NCI-H1436 treated with DMSO at 0.1 percent for 48 hours (cell line): ENCODE results near the gene TTC39C.

Source experiments
- DNase-seq: peaks from one replicate; lab custom pipeline; 2025; lab: John Stamatoyannopoulos, UW

TTC39C gene

DNA sequence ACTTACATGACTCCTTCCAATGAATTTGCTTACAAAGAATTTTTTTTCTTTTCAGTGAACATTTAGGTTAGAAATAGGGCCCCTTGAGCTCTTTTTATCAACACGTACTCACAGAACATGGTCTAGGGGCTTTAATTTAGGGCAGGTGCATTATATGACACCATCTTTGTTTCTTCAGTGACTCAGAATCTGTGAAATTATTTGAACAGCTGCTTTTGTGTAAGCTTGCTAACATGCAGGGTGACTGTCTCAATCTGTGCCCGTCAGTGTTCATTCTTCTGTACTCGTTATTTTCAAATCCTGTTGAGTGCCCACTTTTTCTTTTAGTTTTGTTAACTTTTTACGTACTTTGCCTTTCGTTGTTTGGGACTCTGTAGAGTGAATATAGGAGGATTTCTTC is 71.5 kb downstream of the TTC39C start:
- peak; percentile 14 for DNase-seq

- no peak for DNase-seq
These were observed 74.5 kb downstream of the TTC39C start for GRCh38 chr18:24089076-24089475.

DNA sequence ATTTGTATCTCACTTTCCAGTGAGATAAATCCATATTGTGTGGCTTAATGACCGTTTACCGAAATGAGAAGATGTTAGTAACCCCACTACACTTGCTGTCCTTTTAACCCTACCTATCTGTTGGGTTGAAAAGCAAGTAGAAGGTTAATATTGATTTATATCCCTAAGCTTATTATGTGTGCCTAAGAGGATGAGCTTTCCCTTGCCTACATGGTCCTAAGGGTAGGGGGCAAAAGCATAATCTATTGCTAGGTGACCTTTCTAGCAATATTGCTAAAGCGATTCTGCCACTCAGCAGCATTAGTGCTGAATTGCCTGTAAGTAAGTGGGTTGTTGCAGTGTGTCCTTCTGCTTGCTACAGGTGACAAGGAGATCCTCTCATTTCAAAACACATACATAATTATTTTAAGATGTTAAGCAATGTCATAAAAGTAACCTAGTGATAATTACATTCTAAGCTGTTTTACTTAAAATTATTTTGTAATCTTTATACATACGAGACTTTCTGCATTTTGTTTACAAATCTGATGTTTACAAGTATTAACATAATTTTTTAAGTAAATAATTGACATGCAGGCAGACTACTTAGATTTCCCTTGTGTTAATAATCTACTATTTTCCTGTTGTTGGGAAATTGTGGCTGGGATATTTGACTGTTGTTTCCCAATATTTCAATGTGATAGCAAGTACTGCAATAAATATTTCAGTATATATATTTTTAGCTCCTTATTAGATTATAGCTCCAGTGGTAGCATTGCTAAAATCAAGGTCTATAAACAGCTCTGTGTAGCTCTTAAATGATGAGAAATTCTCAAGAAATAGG is 75.2 kb downstream of the TTC39C start:
- no peak for DNase-seq

DNA sequence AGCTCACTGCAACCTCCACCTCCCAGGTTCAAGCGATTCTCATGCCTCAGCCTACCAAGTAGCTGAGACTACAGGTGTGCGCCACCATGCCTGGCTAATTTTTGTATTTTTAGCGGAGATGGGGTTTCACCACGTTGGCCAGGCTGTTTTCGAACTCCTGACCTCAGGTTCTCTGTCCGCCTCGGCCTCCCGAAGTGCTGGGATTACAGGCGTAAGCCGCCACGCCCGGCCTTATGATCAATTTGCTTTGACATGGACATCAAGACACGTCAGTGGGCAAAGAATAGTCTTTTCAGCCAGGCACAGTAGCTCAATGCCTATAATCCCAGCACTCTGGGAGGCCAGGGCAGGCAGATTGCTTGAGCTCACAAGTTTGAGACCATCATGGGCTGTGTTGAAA is 76.3 kb downstream of the TTC39C start:
- DNase-seq = no peak

DNA sequence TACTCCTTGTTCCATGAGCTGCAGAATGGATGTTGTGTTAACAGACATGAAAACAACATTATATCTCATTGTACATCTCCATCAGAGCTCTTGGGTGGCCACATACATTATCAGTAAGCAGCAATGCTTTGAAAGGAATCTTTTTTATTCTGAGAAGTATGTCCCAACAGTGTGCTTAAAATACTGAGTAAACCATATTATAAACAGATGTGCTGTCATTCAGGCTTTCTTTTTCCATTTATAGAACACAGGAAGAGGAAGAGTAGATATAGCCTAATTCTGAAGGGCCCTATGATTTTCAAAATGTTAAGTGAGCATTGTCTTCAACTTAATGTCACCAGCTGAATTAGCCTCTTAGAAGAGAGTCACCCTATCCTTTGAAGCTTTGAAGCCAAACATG is 80.0 kb downstream of the TTC39C start:
- no peak for DNase-seq

DNA sequence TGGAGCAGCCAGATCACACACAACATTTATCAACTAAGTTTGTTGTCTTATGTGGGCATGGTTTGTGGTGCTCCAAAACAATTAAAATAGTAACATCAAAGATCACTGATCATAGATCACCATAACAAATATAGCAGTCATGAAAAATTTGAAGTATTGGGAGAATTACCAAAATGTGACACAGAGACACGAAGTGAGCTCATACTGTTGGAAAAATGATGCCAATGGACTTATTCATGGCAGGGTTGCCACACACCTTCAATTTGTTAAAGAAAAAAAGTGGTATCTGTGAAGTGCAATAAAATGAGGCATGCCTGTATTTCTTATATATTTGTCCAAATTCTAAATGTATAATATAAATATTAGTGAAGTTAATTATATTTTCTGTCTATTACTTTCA is 81.4 kb downstream of the TTC39C start:
- no peak for DNase-seq

DNA sequence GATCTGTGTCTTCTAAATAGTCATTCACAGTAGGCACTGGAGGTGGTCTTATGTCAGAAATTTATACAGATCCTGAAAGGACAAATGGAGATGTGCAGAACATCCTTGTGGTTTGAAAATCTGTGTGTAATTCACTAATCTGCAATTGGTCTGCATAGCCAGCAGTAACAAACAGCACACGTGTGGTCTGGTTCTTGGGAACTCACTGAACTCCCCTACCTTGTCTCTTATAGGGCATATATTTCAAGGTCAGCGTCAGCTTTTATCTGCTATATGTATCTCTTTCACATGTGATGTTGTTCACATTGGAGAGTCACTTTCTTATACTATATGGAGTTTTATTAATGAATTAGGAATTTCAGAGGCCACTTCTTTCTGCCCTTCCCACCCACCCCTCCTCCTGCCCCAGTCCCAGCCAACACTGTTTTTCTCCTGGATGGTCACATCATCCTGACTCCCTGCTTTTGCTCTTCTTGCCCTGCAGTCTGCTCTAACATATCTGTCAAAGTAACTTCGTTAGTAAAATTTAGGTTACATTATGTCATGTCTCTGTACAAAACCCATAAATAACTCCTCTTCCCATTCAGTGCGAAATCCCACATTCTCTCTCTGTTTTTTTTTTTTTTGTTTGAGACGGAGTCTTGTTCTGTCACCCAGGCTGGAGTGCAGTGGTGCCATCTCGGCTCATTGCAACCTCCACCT is 88.9 kb downstream of the TTC39C start:
- DNase-seq = no peak

- DNase-seq = no peak
These were observed 89.9 kb downstream of the TTC39C start for GRCh38 chr18:24104486-24104885.

DNA sequence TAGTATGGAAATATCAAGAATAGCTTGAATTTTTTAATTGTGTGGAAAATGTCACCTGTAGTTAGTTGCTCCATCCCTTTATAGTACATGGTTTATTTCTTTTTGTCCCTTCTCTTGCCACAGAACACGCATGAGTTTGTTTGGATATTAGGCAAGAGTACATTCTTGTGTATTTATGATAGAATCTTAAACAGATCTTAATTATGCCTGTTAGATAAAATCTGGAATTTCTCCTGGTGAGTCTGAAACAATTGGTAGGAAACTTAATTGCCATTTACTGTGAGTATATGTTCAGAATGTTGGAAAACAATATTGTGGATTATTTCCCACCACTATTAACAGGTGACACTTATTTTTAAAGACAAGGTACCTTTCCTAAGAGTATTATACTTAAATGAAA is 94.1 kb downstream of the TTC39C start:
- no peak for DNase-seq

DNA sequence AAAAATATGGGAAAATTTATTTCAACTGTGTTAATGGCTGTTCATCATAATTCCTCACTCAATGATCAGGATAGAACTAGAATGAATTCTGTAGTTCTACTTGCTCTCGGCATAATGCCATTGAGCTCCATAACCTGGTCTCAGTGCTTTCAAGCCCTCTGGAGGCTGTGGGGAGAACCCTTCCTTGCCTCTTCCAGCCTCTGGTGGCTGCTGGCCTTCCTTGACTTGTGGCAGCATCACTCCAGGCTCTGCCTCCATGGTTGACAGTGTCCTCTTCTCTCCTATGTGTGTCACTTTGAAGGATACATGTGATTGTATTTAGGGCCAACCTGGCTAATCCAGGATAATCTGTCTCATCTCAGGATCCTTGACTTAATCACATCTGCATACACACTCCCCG is 97.4 kb downstream of the TTC39C start:
- no peak for DNase-seq

- DNase-seq = no peak
These were observed 97.9 kb downstream of the TTC39C start for GRCh38 chr18:24112464-24112863.

DNA sequence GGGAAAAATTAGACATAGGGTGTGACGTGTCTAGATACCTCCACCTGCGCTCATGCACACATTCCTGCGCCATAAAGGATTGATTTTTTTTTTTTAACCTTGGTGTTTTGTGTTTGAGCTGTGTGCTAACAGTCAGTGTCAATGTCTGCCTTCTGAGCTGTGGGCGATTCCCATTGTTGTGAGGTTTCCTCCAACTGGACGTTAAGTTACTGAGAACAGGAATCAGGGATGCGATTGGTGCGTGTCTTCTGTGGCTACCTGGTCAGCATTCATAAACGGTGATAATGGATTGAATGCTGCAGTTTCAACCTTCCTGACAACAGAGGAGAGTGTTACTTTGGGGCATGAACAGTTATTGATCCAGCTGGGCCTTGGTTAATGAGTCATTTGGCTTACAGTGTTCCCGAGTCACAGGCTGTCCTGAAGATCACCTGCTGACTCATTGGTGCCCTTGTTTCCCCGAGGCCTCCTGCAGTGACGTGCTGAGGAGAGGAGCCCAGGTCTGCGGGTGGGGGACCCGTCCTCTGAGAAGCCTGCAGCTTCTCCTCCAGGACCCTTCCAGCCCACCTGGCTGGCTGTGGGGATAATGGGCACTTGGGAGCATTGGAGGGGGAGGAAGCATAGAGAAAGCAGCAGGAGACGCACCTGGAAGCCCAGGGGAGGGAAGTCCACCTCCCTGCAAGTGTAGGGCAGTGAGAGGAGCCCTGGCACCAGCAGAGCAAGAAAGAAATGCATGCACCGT is 98.5 kb downstream of the TTC39C start:
- DNase-seq = no peak

DNA sequence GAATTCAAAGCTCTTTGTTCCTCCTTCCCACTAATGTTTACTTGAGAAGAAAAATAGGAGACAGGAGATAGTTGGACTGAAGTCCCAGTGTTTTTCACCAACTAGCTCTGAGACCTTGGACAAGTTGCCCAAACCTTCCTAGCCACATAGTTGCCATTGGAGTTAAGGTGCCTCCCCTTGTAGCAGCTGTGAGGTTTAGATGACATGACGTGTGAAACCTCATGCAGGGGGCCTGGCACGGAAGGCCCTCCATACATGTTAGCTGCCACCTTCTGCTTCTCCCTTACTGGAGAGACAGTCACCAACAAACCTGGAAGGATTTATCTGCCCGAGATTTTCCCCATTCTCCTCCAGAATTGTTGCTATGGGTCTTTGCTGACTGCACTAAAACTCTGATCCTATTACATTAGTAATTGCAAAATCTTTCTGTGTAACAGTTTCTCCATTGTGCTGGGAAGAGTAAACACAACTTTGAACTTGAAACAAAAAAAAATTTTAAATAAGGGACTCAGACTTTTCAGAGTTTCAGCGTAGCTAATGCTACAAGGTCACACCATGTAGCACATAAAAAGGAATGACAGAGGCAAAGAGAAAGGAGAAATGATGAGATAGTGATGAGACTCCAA is 100.5 kb downstream of the TTC39C start:
- no peak for DNase-seq

DNA sequence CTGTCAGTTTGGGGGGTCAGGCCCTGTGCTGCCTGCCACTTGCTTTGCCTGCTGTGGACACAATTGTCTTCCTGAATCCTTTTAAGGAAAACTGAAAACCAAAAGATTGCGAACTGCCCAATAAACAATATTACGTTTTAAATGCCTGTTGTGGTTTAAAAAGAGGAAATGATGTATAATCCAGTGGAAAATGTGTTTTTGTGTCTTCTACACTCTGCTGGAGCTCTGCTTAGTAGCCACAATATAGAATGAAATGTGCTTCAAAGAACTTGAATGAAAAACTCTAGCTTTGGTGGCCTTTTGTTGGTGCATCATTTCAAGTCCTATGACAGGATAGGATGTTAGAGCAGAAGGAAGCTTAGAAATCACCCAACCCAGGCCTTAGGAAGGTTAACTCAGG is 101.1 kb downstream of the TTC39C start:
- DNase-seq = no peak

DNA sequence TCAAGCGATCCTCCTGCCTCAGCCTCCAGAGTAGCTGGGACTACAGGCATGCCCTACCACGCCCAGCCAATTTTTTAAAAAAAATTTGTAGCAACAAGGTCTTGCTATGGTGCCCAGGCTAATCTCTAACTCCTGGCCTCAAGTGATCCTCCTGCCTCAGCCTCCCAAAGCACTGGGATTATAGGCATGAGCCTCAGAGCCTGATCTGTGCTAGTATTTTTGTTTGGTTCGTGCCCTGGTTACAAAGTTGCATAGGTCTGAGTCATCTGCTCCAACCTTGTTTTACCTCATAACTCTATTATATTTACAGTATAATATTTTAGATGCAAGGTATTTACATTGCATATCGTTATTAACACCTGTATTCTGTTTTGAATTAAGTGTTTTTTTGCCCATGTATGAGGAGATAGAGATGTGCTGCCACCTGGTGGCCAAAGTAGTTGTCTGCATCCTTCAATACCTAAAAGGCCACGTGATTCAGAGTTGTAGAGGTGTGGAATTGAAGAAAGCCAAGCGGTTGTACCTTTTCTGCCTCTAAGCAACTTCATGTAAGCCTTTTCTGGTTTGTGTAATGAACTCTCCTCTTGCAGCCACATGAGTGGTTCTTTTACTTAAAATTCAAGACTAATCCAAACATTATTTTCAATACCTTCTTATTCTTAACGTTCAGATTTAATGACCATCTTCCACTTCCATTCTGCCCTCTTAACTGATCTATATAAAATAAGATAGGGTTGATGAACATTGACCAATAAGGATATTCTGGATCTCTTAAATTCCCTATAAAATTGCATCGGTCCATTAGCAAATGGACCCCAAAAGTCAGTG is 104.4 kb downstream of the TTC39C start:
- peak; percentile 41 for DNase-seq

DNA sequence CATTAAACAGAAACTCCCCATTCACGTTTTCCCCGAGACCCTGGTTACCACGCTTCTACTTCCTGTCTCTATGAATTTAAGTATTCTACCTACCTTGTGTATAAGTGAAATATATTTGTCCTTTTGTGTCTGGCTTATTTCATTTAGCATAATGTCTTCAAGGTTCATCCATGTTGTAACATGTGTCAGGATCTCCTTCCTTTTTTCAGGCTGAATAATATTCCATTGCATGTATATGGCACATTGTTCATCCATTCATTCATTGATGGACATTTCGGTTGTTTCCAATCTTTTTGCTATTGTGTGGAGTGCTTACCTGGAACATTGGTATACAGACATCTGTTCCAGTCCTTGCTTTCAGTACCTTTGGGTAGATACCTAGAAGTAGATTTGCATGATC is 106.1 kb downstream of the TTC39C start:
- DNase-seq = no peak

DNA sequence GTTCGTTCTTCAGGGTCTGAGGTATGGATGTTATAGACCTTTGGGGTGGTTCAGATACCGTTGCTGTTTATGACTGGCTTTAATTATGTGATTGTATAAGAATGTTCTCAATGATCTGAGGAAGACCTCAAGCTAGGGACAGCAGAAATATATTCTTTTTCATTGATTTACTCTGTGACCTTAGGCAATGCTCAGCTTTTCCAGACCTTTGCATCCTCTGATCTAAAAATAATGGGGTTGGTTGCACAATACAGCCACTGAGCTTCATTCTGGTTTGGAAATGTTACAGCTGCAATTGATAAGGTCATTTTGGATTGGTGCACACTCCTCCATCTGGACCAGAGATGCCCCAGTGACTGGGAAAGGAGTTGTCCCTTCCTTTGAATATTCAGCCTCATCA is 107.1 kb downstream of the TTC39C start:
- DNase-seq = no peak

GRCh38 chr18:24126155-24126961 is 111.8 kb downstream of the TTC39C start:
- DNase-seq = no peak

- no peak for DNase-seq
These were observed 113.2 kb downstream of the TTC39C start for GRCh38 chr18:24127735-24128134.

- DNase-seq = no peak
These were observed 114.1 kb downstream of the TTC39C start for GRCh38 chr18:24128700-24129099.

DNA sequence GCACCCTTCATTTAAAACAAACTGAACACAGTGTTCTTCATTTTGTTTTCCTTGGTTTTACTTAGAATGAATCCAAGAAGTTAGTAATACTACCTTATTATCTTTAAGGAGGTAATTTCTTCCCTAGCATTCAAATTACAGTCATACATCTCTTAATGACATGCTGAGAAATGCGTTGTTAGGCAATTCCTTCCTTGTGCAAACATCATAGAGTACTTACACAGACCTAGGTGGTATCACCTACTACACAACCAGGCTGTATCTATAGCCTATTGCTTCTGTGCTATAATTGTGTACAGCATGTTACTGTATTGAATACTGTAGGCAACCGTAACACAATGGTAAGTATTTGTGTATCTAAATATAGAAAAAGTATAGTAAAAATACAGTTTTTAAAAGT is 115.9 kb downstream of the TTC39C start:
- peak; percentile 13 for DNase-seq
